ENCODE data around the gene KCNIP3. TPM values are rescaled to one million over a fixed set of nuclear protein-coding genes. Genes with fewer than 3 reads are reported as not detected.

Gene KCNIP3
- 1 to 10 TPM in 1 of 3 donors, under 1 TPM in 1, not detected in 1; 0.52 to 1.4 TPM for total RNA-seq
- not detected for total RNA-seq (2013)

DNA sequence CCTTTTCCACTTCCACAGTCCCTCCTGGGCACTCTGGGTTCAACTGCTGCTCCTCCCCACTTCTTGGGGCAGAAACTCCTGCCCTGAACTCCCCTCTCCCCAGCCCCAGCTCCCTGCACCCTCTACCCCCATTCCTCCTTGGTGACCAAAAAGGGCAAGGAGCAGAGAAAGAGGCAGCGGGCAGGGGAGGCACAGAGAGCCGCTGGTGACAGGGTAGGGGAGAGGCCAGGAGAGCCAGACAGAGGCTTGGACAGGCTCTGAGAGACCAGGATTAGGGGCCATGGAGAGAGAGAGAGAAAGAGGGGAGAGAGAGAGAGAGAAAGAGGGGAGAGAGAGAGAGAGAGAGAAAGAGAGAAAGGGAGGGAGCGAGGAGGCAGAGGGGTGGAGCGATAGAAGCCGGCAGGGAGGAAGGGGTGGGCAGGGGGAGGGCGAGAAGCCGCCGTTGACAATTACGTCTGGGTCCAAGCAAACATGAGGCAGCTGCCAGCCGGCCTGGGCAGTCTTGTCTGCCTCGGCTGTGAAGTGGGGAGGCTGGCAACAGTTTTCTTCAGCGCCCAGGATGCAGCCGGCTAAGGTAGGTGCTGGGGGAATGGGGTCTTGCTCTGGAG is at the start of gene KCNIP3:
Gene KCNIP3, plus strand, starts transcription at position 468 of the 608 bp plus-strand sequence. Its CDS starts 92 bp downstream, at position 560.
- no peak within 1 kb of the TSS for H3K27ac Mint-ChIP-seq
- Histone ChIP-seq H3K4me3 (ENCODE audit: low read length) (no peak within 1 kb of the TSS), H3K27me3 (ENCODE audit: control insufficient read depth, insufficient read depth, low read length) (no peaks in the 10 kb centered on the region), H3K36me3 (ENCODE audit: control insufficient read depth, insufficient read depth, low read length) (no peaks in the 10 kb centered on the region), H3K9me3 (ENCODE audit: control insufficient read depth, insufficient read depth, low read length) (no peaks in the 10 kb centered on the region), H3K4me1 (ENCODE audit: control insufficient read depth, insufficient read depth, low read length) (no peaks in the 10 kb centered on the region), H3K27ac (ENCODE audit: low read length) (no peak within 1 kb of the TSS)
- TF ChIP-seq, protein P1, sequence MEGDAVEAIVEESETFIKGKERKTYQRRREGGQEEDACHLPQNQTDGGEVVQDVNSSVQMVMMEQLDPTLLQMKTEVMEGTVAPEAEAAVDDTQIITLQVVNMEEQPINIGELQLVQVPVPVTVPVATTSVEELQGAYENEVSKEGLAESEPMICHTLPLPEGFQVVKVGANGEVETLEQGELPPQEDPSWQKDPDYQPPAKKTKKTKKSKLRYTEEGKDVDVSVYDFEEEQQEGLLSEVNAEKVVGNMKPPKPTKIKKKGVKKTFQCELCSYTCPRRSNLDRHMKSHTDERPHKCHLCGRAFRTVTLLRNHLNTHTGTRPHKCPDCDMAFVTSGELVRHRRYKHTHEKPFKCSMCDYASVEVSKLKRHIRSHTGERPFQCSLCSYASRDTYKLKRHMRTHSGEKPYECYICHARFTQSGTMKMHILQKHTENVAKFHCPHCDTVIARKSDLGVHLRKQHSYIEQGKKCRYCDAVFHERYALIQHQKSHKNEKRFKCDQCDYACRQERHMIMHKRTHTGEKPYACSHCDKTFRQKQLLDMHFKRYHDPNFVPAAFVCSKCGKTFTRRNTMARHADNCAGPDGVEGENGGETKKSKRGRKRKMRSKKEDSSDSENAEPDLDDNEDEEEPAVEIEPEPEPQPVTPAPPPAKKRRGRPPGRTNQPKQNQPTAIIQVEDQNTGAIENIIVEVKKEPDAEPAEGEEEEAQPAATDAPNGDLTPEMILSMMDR (IDR thresholded peaks at IDR 0.05): no peak
- peaks cover 0 to 6% of the 10 kb centered on the region in 2 donors for H3K4me1 Mint-ChIP-seq
- H3K9me3 Mint-ChIP-seq: no peaks in the 10 kb centered on the region
- WGBS (ENCODE audit: insufficient coverage): 10% methylated on average over 13 of the region's 13 CpGs
- intact Hi-C loops (cut with micrococcal nuclease): no loop called here
- no peak for ATAC-seq
- no peak for DNase-seq
- H3K36me3 Mint-ChIP-seq: no peaks in the 10 kb centered on the region
- H3K27me3 Mint-ChIP-seq (ENCODE audit: low read depth in 2 of 2): peaks cover 0 to 3% of the 10 kb centered on the region in 2 donors
- no peak within 1 kb of the TSS for H3K4me3 Mint-ChIP-seq

DNA sequence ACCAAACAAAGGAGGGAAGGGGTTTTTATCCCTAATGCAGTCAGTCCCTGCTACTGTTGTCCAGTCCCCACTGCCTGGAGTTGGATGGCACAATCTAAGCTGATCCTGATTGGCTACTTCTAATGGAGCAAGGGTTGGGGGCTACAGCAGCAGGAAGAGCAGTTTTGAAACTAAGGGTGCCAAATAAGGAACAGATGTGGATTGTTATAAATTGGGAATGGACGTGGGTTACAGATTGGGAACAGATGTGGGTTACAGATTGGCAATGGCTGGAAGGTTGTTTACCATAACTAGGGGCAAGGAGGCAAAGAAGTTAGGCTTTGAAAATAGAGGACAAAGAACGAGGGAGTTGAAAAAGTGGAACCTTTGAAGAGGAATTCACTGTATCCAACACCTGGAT is 38.9 kb upstream of the KCNIP3 start:
- Mint-ChIP-seq H3K36me3 (peaks cover 8% of the 10 kb centered on the region), H3K4me3 (no peak overlapping the region), H3K4me1 (no peaks in the 10 kb centered on the region), H3K27me3 (ENCODE audit: low read depth in 2 of 2) (peaks cover 0 to 8% of the 10 kb centered on the region in 2 donors), H3K27ac (no peak overlapping the region), H3K9me3 (peaks cover 13% of the 10 kb centered on the region in 2 donors)
- intact Hi-C loops (cut with micrococcal nuclease): no loop called here
- no peak for ATAC-seq
- Histone ChIP-seq H3K36me3 (ENCODE audit: control insufficient read depth, insufficient read depth, low read length) (no peaks in the 10 kb centered on the region), H3K4me1 (ENCODE audit: control insufficient read depth, insufficient read depth, low read length) (no peaks in the 10 kb centered on the region), H3K27me3 (ENCODE audit: control insufficient read depth, insufficient read depth, low read length) (no peaks in the 10 kb centered on the region), H3K4me3 (ENCODE audit: low read length) (no peak overlapping the region), H3K9me3 (ENCODE audit: control insufficient read depth, insufficient read depth, low read length) (peaks cover 9% of the 10 kb centered on the region), H3K27ac (ENCODE audit: low read length) (no peak overlapping the region)
- 78% methylated on average over 1 of the region's 2 CpGs for WGBS (ENCODE audit: insufficient coverage)
- DNase-seq: no peak
- TF ChIP-seq, protein P1 (IDR thresholded peaks at IDR 0.05): no peak

DNA sequence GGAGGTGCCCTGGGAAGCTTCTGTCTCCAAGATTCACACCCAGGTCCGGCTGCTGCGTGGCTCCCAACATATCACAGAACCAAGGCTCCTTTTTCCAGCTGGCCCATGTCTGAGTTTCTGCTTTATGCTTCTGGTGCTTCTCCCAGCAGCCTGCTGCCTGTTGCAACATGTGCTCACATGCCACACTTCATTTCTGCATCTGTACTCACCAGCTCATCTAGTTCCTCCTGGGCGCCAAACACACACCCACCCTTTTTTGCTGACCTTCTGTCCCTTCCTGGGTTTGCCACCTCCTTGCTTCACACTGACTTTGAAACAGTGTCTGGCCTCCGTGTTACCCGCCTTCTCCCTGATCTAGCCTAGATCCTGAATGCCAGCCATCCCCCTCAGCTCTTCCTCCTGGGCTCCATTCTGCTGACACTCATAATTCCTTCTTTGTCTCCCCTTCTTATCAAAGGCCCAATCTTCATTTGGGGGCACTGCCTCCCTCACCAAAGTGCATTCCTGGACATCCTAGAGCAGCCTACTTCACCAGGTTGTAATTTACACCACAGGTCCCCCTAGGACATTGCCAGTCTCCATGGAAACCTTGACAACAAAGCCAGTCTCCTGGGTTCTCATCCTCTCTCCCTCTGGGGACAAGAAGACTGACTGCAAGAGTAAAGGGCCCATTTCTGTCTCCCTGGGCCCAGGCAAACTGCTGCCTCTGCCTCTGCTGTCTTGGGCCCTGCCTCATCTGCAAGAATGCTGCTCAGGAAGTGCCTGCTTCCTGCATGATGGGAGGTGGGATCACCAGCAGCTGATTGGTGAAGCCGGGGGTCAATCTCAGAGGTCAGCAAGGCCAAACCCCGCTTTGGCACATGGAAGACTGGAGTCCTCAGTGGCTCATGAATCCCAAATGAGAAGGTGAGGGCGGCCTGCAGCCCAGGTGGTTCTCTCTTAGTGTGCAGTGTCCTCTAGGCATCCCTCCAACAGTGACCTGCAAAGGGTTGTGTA is 36.8 kb upstream of the KCNIP3 start:
- H3K36me3 ChIP-seq (ENCODE audit: control insufficient read depth, insufficient read depth, low read length): no peaks in the 10 kb centered on the region
- no peaks in the 10 kb centered on the region for H3K4me1 ChIP-seq (ENCODE audit: control insufficient read depth, insufficient read depth, low read length)
- H3K27ac ChIP-seq (ENCODE audit: low read length): no peak overlapping the region
- Mint-ChIP-seq H3K4me3 (no peak overlapping the region), H3K9me3 (peaks cover 7 to 11% of the 10 kb centered on the region in 2 donors), H3K36me3 (peaks cover 8% of the 10 kb centered on the region), H3K27me3 (ENCODE audit: low read depth in 2 of 2) (peaks cover 3 to 8% of the 10 kb centered on the region in 2 donors), H3K27ac (no peak overlapping the region), H3K4me1 (no peaks in the 10 kb centered on the region)
- TF ChIP-seq, protein P1 (IDR thresholded peaks at IDR 0.05): no peak
- intact Hi-C loops (cut with micrococcal nuclease): no loop called here
- WGBS (ENCODE audit: insufficient coverage): 80% methylated on average over 8 of the region's 8 CpGs
- no peaks in the 10 kb centered on the region for H3K27me3 ChIP-seq (ENCODE audit: control insufficient read depth, insufficient read depth, low read length)
- H3K4me3 ChIP-seq (ENCODE audit: low read length): no peak overlapping the region
- ATAC-seq: no peak
- H3K9me3 ChIP-seq (ENCODE audit: control insufficient read depth, insufficient read depth, low read length): peaks cover 9% of the 10 kb centered on the region
- no peak for DNase-seq

All from natural killer cell (primary cell).